GM18870 (cell line): ENCODE measurements around the gene GSTK1.
"Not testable (repeated sequence)": the region's sequence is repeated elsewhere in the genome, so short reads cannot be mapped to it uniquely, and the experiment has no call there.

Experiments
- ATAC-seq: cut with Tn5 transposase; IDR thresholded peaks from one replicate; pipeline ENCODE4 v1.9.1; 2021; ENCODE audit warnings: moderate library complexity; ENCODE audit not compliant: unreplicated experiment

Gene GSTK1

GRCh38 chr7:143269251-143269650 is 6.0 kb downstream of the GSTK1 start:
- no peak for ATAC-seq

GRCh38 chr7:143271240-143271639 is 8.0 kb downstream of the GSTK1 start:
- ATAC-seq: no peak

- ATAC-seq: no peak
These were observed 9.6 kb downstream of the GSTK1 start for GRCh38 chr7:143272871-143273270.

GRCh38 chr7:143279186-143280098 is 16.2 kb downstream of the GSTK1 start:
- ATAC-seq: no peak

- ATAC-seq: no peak
These were observed 16.9 kb downstream of the GSTK1 start for GRCh38 chr7:143280160-143280559.

- ATAC-seq: no peak
These were observed 17.3 kb downstream of the GSTK1 start for GRCh38 chr7:143280566-143280965.

- ATAC-seq: no peak
These were observed 18.3 kb downstream of the GSTK1 start for GRCh38 chr7:143281529-143281928.

- no peak for ATAC-seq
These were observed 18.9 kb downstream of the GSTK1 start for GRCh38 chr7:143282124-143282523.

- no peak for ATAC-seq
These were observed 20.1 kb downstream of the GSTK1 start for GRCh38 chr7:143283381-143283780.

- ATAC-seq: no peak
These were observed 21.6 kb downstream of the GSTK1 start, which contains the start of gene TMEM139 for GRCh38 chr7:143284591-143285469. TMEM139 (plus strand) TSS chr7:143284958; CDS start chr7:143285958, 1,000 bp downstream.

- no peak for ATAC-seq
These were observed 22.2 kb downstream of the GSTK1 start for GRCh38 chr7:143285470-143285778.

- ATAC-seq: no peak
These were observed 22.7 kb downstream of the GSTK1 start for GRCh38 chr7:143285806-143286521.

GRCh38 chr7:143286522-143286890 is 23.3 kb downstream of the GSTK1 start:
- no peak for ATAC-seq

GRCh38 chr7:143287339-143287934 is 24.2 kb downstream of the GSTK1 start:
- ATAC-seq: no peak

GRCh38 chr7:143287935-143288826 is 24.9 kb downstream of the GSTK1 start, which contains the start of gene CASP2:
CASP2 (plus strand) TSS chr7:143288351; CDS start chr7:143288456, 105 bp downstream.
- peak; percentile 76 for ATAC-seq

- ATAC-seq: no peak
These were observed 25.6 kb downstream of the GSTK1 start for GRCh38 chr7:143288836-143289235.

- ATAC-seq: no peak
These were observed 26.2 kb downstream of the GSTK1 start for GRCh38 chr7:143289421-143289820.

- ATAC-seq: not testable (repeated sequence)
These were observed 26.6 kb downstream of the GSTK1 start for GRCh38 chr7:143289888-143290287.

GRCh38 chr7:143290293-143290692 is 27.1 kb downstream of the GSTK1 start:
- ATAC-seq: no peak

- no peak for ATAC-seq
These were observed 29.6 kb downstream of the GSTK1 start for GRCh38 chr7:143292876-143293275.
